Liver (tissue), 9 donors: ENCODE data around the gene ACP7. TPM values are rescaled to one million over a fixed set of nuclear protein-coding genes. Genes with fewer than 3 reads are reported as not detected.

Experiments
- DNase-seq: peaks from one replicate; pipeline ENCODE4 v3.0.0-alpha.2; 2017; ENCODE audit warnings: low spot score
- H3K27ac ChIP-seq, 2 donors: one replicate each; pipeline ENCODE4 v1.7.0; 2013; ENCODE audit warnings: inconsistent platforms in 2 of 2, low read length in 2 of 2, control low read depth in 1 of 2, low read depth in 1 of 2, mild to moderate bottlenecking in 1 of 2
- H3K27me3 ChIP-seq, 4 donors: one replicate each; pipeline versions ENCODE4 v1.6.1 to v1.7.0; 2013; ENCODE audit warnings: low read length in 3 of 4, inconsistent platforms in 1 of 4, mild to moderate bottlenecking in 1 of 4, moderate library complexity in 1 of 4; ENCODE audit not compliant: control insufficient read depth in 4 of 4, insufficient read depth in 4 of 4
- H3K36me3 ChIP-seq, 4 donors: one replicate each; pipeline versions ENCODE4 v1.6.1 to v1.7.0; 2013; ENCODE audit warnings: low read length in 3 of 4, mild to moderate bottlenecking in 3 of 4, low read depth in 1 of 4, moderate library complexity in 1 of 4; ENCODE audit not compliant: control insufficient read depth in 4 of 4, insufficient read depth in 3 of 4
- H3K4me1 ChIP-seq, 4 donors: one replicate each; pipeline versions ENCODE4 v1.6.1 to v1.7.0; 2013; ENCODE audit warnings: low read length in 3 of 4, mild to moderate bottlenecking in 3 of 4, moderate library complexity in 1 of 4; ENCODE audit not compliant: control insufficient read depth in 4 of 4, insufficient read depth in 4 of 4
- H3K4me3 ChIP-seq, 3 donors: one replicate each; pipeline versions ENCODE4 v1.6.1 to v1.7.0; 2013; ENCODE audit warnings: low read length in 3 of 3, control low read depth in 1 of 3, low read depth in 1 of 3, mild to moderate bottlenecking in 1 of 3
- H3K9ac ChIP-seq, 2 donors: one replicate each; pipeline ENCODE4 v1.7.0; 2013; ENCODE audit warnings: low read length in 2 of 2, mild to moderate bottlenecking in 2 of 2, moderate library complexity in 2 of 2, control low read depth in 1 of 2, low read depth in 1 of 2
- H3K9me3 ChIP-seq, 4 donors: one replicate each; pipeline versions ENCODE4 v1.6.1 to v1.7.0; 2013; ENCODE audit warnings: low read length in 3 of 4; ENCODE audit not compliant: control insufficient read depth in 4 of 4
- ATF3 ChIP-seq: IDR thresholded peaks from 2 replicates; pipeline ENCODE4 v1.6.1; 2016; ENCODE audit warnings: antibody characterized with exemption
- CTCF ChIP-seq: fragments of 150-350 bp; IDR thresholded peaks from 2 replicates; pipeline ENCODE4 v1.5.1; 2017; ENCODE audit warnings: improper control_type of control experiment, low read depth, low read length; ENCODE audit not compliant: missing input control
- FOXA1 ChIP-seq: IDR thresholded peaks from 2 replicates; pipeline ENCODE4 v1.6.1; 2016; ENCODE audit warnings: antibody characterized with exemption
- GABPA ChIP-seq, 2 donors: IDR thresholded peaks in 1 of 2; conservative IDR thresholded peaks in 1 of 2; 2 replicates each; pipeline ENCODE4 v1.6.1; 2016; ENCODE audit warnings: antibody characterized with exemption in 2 of 2, mild to moderate bottlenecking in 1 of 2, moderate library complexity in 1 of 2
- HNF4G ChIP-seq: IDR thresholded peaks from 2 replicates; pipeline ENCODE4 v1.6.1; 2016; ENCODE audit warnings: antibody characterized with exemption
- JUND ChIP-seq, 2 donors: IDR thresholded peaks; 2 replicates each; pipeline ENCODE4 v1.6.1; 2016; ENCODE audit warnings: antibody characterized with exemption in 2 of 2
- MAX ChIP-seq: IDR thresholded peaks from 2 replicates; pipeline ENCODE4 v1.6.1; 2016; ENCODE audit warnings: antibody characterized with exemption
- NR2F2 ChIP-seq: IDR thresholded peaks from 2 replicates; pipeline ENCODE4 v1.6.1; 2016; ENCODE audit warnings: antibody characterized with exemption
- RAD21 ChIP-seq, 2 donors: IDR thresholded peaks; 2 replicates each; pipeline ENCODE4 v1.6.1; 2016; ENCODE audit warnings: antibody characterized with exemption in 2 of 2, mild to moderate bottlenecking in 2 of 2
- REST ChIP-seq: IDR thresholded peaks from 2 replicates; pipeline ENCODE4 v1.6.1; 2016; ENCODE audit warnings: antibody characterized with exemption, mild to moderate bottlenecking
- RXRA ChIP-seq, 2 donors: IDR thresholded peaks; 2 replicates each; pipeline ENCODE4 v1.6.1; 2017 to 2018; ENCODE audit warnings: antibody characterized with exemption in 2 of 2, mild to moderate bottlenecking in 1 of 2
- SP1 ChIP-seq: IDR thresholded peaks from 2 replicates; pipeline ENCODE4 v1.6.1; 2018; ENCODE audit warnings: antibody characterized with exemption, mild to moderate bottlenecking
- TAF1 ChIP-seq: conservative IDR thresholded peaks from 2 replicates; pipeline ENCODE4 v1.6.1; 2016; ENCODE audit warnings: antibody characterized with exemption, mild to moderate bottlenecking
- YY1 ChIP-seq: IDR thresholded peaks from 2 replicates; pipeline ENCODE4 v1.6.1; 2016; ENCODE audit warnings: antibody characterized with exemption, mild to moderate bottlenecking
- ZBTB33 ChIP-seq: IDR thresholded peaks from 2 replicates; pipeline ENCODE4 v1.6.1; 2016; ENCODE audit warnings: antibody characterized with exemption
- WGBS: extraction: QIAGEN DNeasy Blood & Tissue Kit; methylation state at CpG from one replicate; pipeline ENCODE4 v1.1.7; 2013; 5-methylcytosine and 5-hydroxymethylcytosine counted together
- polyA plus RNA-seq, 2 donors: library from polyadenylated mRNA; stranded (reverse) in 1 of 2; unstranded in 1 of 2; fragments of 200-250 nt in 1 of 2; fragments of >200 nt in 1 of 2; fragmentation: Nextera tagmentation in 1 of 2; extraction: Ambion mirVana in 1 of 2; gene quantifications; one replicate each; pipeline versions ENCODE4 v1.2.1 to v1.2.3, GENCODE V29; 2013 to 2015
- total RNA-seq, 2 donors: library from RNA; depleted of rRNA; stranded (reverse); fragments of >200 nt; gene quantifications; one replicate each; pipeline ENCODE4 v1.2.3, GENCODE V29; 2014
- donor health status: healthy.
- donor health status: healthy.
- donor health status: healthy.
- donor health status: healthy.
- donor health status: healthy.

ACP7 gene
- total and polyA plus RNA-seq, 4 donors: 0.05 TPM; not detected in 3

- H3K4me1 ChIP-seq: peaks cover 7 to 43% (median 31%) of the 10 kb centered on the region in 4 donors
- H3K9ac ChIP-seq: no peak overlapping the region
- DNase-seq: no peak
Observed at GRCh38 chr19:39124136-39124764, 40.1 kb downstream of the ACP7 start.

GRCh38 chr19:39125199-39125553, 41.0 kb downstream of the ACP7 start:
- Histone ChIP-seq H3K36me3 (no peaks in the 10 kb centered on the region), H3K27ac (peak overlapping the region; percentile 46 to 96), H3K27me3 (no peaks in the 10 kb centered on the region), H3K9ac (peak overlapping the region; percentile 43 to 77), H3K9me3 (no peaks in the 10 kb centered on the region), H3K4me3 (peak overlapping the region; percentile 33 to 89 (median 44)), H3K4me1 (peaks cover 7 to 48% (median 35%) of the 10 kb centered on the region in 4 donors)
- DNase-seq: no peak
- WGBS: 42% methylated on average over 7 of the region's 7 CpGs
- no peak for TF ChIP-seq ZBTB33
- TF ChIP-seq RXRA (IDR thresholded peaks at IDR 0.05): no peak
- TF ChIP-seq SP1: no peak
- no peak for TF ChIP-seq REST
- TF ChIP-seq ATF3: no peak
- TF ChIP-seq NR2F2: no peak
- peak; percentile 69 for TF ChIP-seq MAX
- TF ChIP-seq YY1: no peak

More at GRCh38 chr19:39124136-39124764, 40.1 kb downstream of the ACP7 start:
- H3K9me3 ChIP-seq: no peaks in the 10 kb centered on the region
- H3K4me3 ChIP-seq: no peak overlapping the region
- 77% methylated on average over 7 of the region's 7 CpGs for WGBS
- H3K36me3 ChIP-seq: no peaks in the 10 kb centered on the region
- TF ChIP-seq RAD21 (IDR thresholded peaks at IDR 0.05) (no peak), REST (no peak), CTCF (no peak), FOXA1 (no peak), JUND (IDR thresholded peaks at IDR 0.05) (no peak), GABPA (IDR thresholded peaks at IDR 0.05 in 1 of 2, conservative IDR thresholded peaks at IDR 0.05 in 1 of 2) (no peak), HNF4G (no peak), TAF1 (no peak)
- no peak overlapping the region for H3K27ac ChIP-seq
- H3K27me3 ChIP-seq: no peaks in the 10 kb centered on the region
